Right atrium auricular region (tissue), 2 donors: ENCODE measurements around the gene PSD2. TPM values are rescaled to one million over a fixed set of nuclear protein-coding genes. Genes with fewer than 3 reads are reported as not detected.

Experiments
- DNase-seq: peaks from one replicate; pipeline ENCODE4 v3.0.0-alpha.2; 2019; ENCODE audit warnings: low spot score
- H3K27ac ChIP-seq, 2 donors: fragments of 200-600 bp; sonication (generic); 1 replicate in 1 of 2; 2 replicates in 1 of 2; pipeline ENCODE4 v1.5.1; 2016 to 2019
- H3K27me3 ChIP-seq, 2 donors: fragments of 200-600 bp; sonication (generic); one replicate each; pipeline versions ENCODE4 v1.5.1 to v1.6.0; 2017 to 2019
- H3K36me3 ChIP-seq: fragments of 200-600 bp; sonication (generic); one replicate; pipeline ENCODE4 v1.5.1; 2016
- H3K4me1 ChIP-seq, 2 donors: fragments of 200-600 bp; sonication (generic); one replicate each; pipeline versions ENCODE4 v1.5.1 to v1.6.0; 2017 to 2019
- H3K4me3 ChIP-seq, 2 donors: fragments of 200-600 bp; sonication (generic); 1 replicate in 1 of 2; 2 replicates in 1 of 2; pipeline ENCODE4 v1.5.1; 2017 to 2019; ENCODE audit warnings: mild to moderate bottlenecking in 1 of 2, moderate library complexity in 1 of 2
- H3K9me3 ChIP-seq, 2 donors: fragments of 200-600 bp; sonication (generic); one replicate each; pipeline ENCODE4 v1.5.1; 2019
- CTCF ChIP-seq, 2 donors: fragments of 200-600 bp; sonication (generic); IDR thresholded peaks; one replicate each; pipeline ENCODE4 v1.5.1; 2019; ENCODE audit warnings: antibody characterized with exemption in 2 of 2
- total RNA-seq, 2 donors: library from RNA; depleted of rRNA; stranded (reverse); fragments of >200 nt; gene quantifications; one replicate each; pipeline ENCODE4 v1.1.0, GENCODE V29; 2016

PSD2 gene
- total RNA-seq, 2 donors from 2014 or later = 0.12 to 0.19 TPM

- H3K27me3 ChIP-seq = no peaks in the 10 kb centered on the region
- no peak for DNase-seq
- H3K36me3 ChIP-seq = no peaks in the 10 kb centered on the region
- peaks cover 0 to 17% of the 10 kb centered on the region in 2 donors for H3K4me1 ChIP-seq
- H3K4me3 ChIP-seq = no peak overlapping the region
- no peaks in the 10 kb centered on the region for H3K9me3 ChIP-seq
- TF ChIP-seq CTCF (IDR thresholded peaks at IDR 0.05) = no peak
- no peak overlapping the region for H3K27ac ChIP-seq
These were observed 54.9 kb downstream of the PSD2 start for GRCh38 chr5:139850423-139851016.

- no peak for DNase-seq
- no peaks in the 10 kb centered on the region for H3K36me3 ChIP-seq
- no peak for TF ChIP-seq CTCF (IDR thresholded peaks at IDR 0.05)
These were observed 56.0 kb downstream of the PSD2 start for GRCh38 chr5:139851558-139851957.

GRCh38 chr5:139852696-139853095 is 57.1 kb downstream of the PSD2 start:
- no peaks in the 10 kb centered on the region for H3K9me3 ChIP-seq
- TF ChIP-seq CTCF (IDR thresholded peaks at IDR 0.05) = no peak
- H3K27ac ChIP-seq = no peak overlapping the region
- no peak for DNase-seq
- no peak overlapping the region for H3K4me3 ChIP-seq
- H3K36me3 ChIP-seq = no peaks in the 10 kb centered on the region
- H3K4me1 ChIP-seq = peaks cover 0 to 9% of the 10 kb centered on the region in 2 donors
- H3K27me3 ChIP-seq = no peaks in the 10 kb centered on the region

More at GRCh38 chr5:139851558-139851957, 56.0 kb downstream of the PSD2 start:
- Histone ChIP-seq H3K27me3 (no peaks in the 10 kb centered on the region), H3K9me3 (no peaks in the 10 kb centered on the region), H3K4me3 (no peak overlapping the region), H3K4me1 (peaks cover 0 to 17% of the 10 kb centered on the region in 2 donors), H3K27ac (no peak overlapping the region)

GRCh38 chr5:139854029-139854605 is 58.5 kb downstream of the PSD2 start:
- Histone ChIP-seq H3K27me3 (no peaks in the 10 kb centered on the region), H3K27ac (no peak overlapping the region), H3K4me1 (no peaks in the 10 kb centered on the region), H3K4me3 (no peak overlapping the region), H3K36me3 (no peaks in the 10 kb centered on the region), H3K9me3 (no peaks in the 10 kb centered on the region)
- TF ChIP-seq CTCF (IDR thresholded peaks at IDR 0.05) = no peak
- no peak for DNase-seq

GRCh38 chr5:139854953-139855352 is 59.3 kb downstream of the PSD2 start:
- TF ChIP-seq CTCF (IDR thresholded peaks at IDR 0.05) = no peak
- H3K27me3 ChIP-seq = no peaks in the 10 kb centered on the region
- H3K9me3 ChIP-seq = no peaks in the 10 kb centered on the region
- no peaks in the 10 kb centered on the region for H3K4me1 ChIP-seq
- DNase-seq = no peak
- H3K27ac ChIP-seq = no peak overlapping the region
- H3K4me3 ChIP-seq = no peak overlapping the region
- H3K36me3 ChIP-seq = no peaks in the 10 kb centered on the region

GRCh38 chr5:139855451-139855850 is 59.8 kb downstream of the PSD2 start:
- H3K4me1 ChIP-seq = no peaks in the 10 kb centered on the region
- no peaks in the 10 kb centered on the region for H3K36me3 ChIP-seq
- DNase-seq = no peak
- no peak overlapping the region for H3K4me3 ChIP-seq
- H3K27me3 ChIP-seq = no peaks in the 10 kb centered on the region
- TF ChIP-seq CTCF (IDR thresholded peaks at IDR 0.05) = no peak
- H3K27ac ChIP-seq = no peak overlapping the region
- no peaks in the 10 kb centered on the region for H3K9me3 ChIP-seq
